ENCODE measurements around the gene PI4K2B. TPM values are rescaled to one million over a fixed set of nuclear protein-coding genes. Genes with fewer than 3 reads are reported as not detected.

Gene PI4K2B
- polyA plus RNA-seq, 1 experiment = 11.8 TPM

DNA sequence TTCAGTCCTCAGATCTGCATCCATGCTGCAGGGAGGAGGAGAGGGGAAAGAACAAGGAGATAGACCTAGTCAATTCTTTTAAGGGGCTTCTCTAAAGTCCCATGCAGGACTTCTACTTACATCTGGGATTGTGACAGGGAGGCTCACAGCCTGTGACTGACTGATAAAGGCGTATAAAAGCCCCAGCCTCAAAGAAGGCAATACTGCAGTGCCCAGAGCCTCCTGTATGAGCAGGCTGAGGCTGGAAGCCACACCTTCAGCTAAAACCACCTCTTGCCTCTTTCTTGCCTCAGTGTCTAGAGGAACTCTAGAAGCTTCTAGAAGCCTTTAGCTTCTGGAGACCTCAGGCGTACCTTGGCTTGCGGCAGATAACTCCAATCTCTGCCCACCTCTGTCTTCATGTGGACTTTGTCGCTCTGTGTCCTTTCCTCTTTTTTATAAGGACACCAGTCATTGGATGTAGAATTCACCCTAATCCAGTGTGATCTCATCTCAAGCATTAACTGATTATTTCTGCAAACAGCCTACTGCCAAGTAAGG, 72.8 kb downstream of the PI4K2B start:
- no peak for DNase-seq (ENCODE audit: low read depth, low spot score)
- no peaks in the 10 kb centered on the region for H3K27me3 ChIP-seq (ENCODE audit: control insufficient read depth, insufficient read depth, low read length)
- no peak overlapping the region for H3K4me3 ChIP-seq (ENCODE audit: low read depth, low read length)
- CTCF ChIA-PET = no interaction called here
- H3K9me3 ChIP-seq (ENCODE audit: control insufficient read depth, insufficient read depth, low read length) = no peaks in the 10 kb centered on the region
- TF ChIP-seq, protein P1, sequence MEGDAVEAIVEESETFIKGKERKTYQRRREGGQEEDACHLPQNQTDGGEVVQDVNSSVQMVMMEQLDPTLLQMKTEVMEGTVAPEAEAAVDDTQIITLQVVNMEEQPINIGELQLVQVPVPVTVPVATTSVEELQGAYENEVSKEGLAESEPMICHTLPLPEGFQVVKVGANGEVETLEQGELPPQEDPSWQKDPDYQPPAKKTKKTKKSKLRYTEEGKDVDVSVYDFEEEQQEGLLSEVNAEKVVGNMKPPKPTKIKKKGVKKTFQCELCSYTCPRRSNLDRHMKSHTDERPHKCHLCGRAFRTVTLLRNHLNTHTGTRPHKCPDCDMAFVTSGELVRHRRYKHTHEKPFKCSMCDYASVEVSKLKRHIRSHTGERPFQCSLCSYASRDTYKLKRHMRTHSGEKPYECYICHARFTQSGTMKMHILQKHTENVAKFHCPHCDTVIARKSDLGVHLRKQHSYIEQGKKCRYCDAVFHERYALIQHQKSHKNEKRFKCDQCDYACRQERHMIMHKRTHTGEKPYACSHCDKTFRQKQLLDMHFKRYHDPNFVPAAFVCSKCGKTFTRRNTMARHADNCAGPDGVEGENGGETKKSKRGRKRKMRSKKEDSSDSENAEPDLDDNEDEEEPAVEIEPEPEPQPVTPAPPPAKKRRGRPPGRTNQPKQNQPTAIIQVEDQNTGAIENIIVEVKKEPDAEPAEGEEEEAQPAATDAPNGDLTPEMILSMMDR (IDR thresholded peaks at IDR 0.05; ENCODE audit: low read depth, low read length) = no peak
- POLR2A ChIA-PET = interaction anchor here (1.3 kb wide), 1 partner anchor 14 kb away, joined by 3 read pairs; no protein-coding TSS in a partner anchor
- H3K27ac ChIP-seq (ENCODE audit: low read depth, low read length) = no peak overlapping the region

DNA sequence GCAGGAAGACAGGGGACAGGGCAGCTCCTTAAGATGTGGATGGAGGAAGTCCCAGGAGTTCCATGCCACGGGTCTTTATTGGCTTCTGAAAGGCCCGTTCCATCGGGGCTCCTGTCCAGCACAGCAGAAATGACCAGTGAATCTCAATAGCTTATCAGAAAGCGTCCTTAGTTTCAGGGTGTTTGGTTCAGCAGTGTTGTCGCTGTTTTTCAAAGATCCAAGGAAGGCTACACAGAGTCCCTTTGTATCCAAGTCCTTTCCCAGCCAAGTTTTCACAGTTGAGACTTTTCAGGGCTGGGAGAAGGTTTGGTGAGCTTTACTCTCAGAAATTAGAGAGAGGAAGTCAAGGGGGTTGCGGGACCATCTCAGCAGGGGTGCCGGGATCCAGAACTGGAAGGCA, 73.8 kb downstream of the PI4K2B start:
- DNase-seq (ENCODE audit: low read depth, low spot score) = no peak
- POLR2A ChIA-PET = interaction anchor here (1.3 kb wide), 1 partner anchor 13 kb away, joined by 3 read pairs; no protein-coding TSS in a partner anchor
- TF ChIP-seq, protein P1 (IDR thresholded peaks at IDR 0.05; ENCODE audit: low read depth, low read length) = no peak
- H3K27me3 ChIP-seq (ENCODE audit: control insufficient read depth, insufficient read depth, low read length) = no peaks in the 10 kb centered on the region
- H3K9me3 ChIP-seq (ENCODE audit: control insufficient read depth, insufficient read depth, low read length) = no peaks in the 10 kb centered on the region
- H3K4me3 ChIP-seq (ENCODE audit: low read depth, low read length) = no peak overlapping the region
- H3K27ac ChIP-seq (ENCODE audit: low read depth, low read length) = no peak overlapping the region
- CTCF ChIA-PET = interaction anchor here (0.7 kb wide), 1 partner anchor 127 kb away, joined by 4 read pairs; no protein-coding TSS in a partner anchor

DNA sequence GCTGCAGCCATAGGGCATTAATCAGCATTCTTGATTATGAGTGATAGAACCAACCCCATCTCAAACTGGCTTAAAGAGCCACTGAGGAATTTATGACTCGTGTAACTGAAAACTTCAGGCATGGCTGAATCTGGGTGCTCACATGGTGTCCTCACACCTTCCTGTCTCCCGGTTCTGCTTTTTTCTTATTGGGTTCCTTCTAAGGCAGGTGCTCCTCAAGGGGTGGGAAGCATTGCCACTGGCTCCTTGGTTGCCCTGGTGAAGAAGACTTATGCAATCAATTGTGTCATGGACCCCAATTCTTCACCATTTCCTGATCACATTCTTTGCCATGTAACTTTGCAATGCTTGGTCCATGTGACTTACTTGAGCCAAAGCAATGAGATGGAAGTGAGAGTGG, 74.5 kb downstream of the PI4K2B start:
- H3K9me3 ChIP-seq (ENCODE audit: control insufficient read depth, insufficient read depth, low read length) = no peaks in the 10 kb centered on the region
- H3K27ac ChIP-seq (ENCODE audit: low read depth, low read length) = no peak overlapping the region
- CTCF ChIA-PET = no interaction called here
- TF ChIP-seq, protein P1 (IDR thresholded peaks at IDR 0.05; ENCODE audit: low read depth, low read length) = no peak
- H3K27me3 ChIP-seq (ENCODE audit: control insufficient read depth, insufficient read depth, low read length) = no peaks in the 10 kb centered on the region
- no peak overlapping the region for H3K4me3 ChIP-seq (ENCODE audit: low read depth, low read length)
- no peak for DNase-seq (ENCODE audit: low read depth, low spot score)
- POLR2A ChIA-PET = no interaction called here

DNA sequence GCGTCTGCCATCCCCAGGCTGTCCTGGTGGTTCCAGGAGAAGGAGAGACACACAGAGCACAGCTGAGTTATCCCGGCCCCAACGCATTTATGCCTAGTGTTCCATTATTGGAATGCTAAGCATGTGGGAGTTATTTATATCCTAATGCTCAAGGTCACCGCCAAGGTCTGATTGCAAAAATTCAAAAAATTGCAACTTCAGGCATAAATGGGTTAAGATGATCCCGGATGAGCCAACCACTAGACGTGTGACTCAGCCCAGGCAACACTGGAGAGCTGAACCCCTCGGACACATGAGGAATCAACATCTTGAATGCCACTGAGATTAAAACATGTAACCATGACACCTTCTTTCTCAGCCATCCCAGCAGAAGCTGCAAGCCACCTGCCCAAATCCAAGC, 74.9 kb downstream of the PI4K2B start:
- no peaks in the 10 kb centered on the region for H3K9me3 ChIP-seq (ENCODE audit: control insufficient read depth, insufficient read depth, low read length)
- H3K27me3 ChIP-seq (ENCODE audit: control insufficient read depth, insufficient read depth, low read length) = no peaks in the 10 kb centered on the region
- no peak overlapping the region for H3K27ac ChIP-seq (ENCODE audit: low read depth, low read length)
- DNase-seq (ENCODE audit: low read depth, low spot score) = no peak
- ChIA-PET POLR2A (no interaction called here), CTCF (no interaction called here)
- TF ChIP-seq, protein P1 (IDR thresholded peaks at IDR 0.05; ENCODE audit: low read depth, low read length) = no peak
- no peak overlapping the region for H3K4me3 ChIP-seq (ENCODE audit: low read depth, low read length)

DNA sequence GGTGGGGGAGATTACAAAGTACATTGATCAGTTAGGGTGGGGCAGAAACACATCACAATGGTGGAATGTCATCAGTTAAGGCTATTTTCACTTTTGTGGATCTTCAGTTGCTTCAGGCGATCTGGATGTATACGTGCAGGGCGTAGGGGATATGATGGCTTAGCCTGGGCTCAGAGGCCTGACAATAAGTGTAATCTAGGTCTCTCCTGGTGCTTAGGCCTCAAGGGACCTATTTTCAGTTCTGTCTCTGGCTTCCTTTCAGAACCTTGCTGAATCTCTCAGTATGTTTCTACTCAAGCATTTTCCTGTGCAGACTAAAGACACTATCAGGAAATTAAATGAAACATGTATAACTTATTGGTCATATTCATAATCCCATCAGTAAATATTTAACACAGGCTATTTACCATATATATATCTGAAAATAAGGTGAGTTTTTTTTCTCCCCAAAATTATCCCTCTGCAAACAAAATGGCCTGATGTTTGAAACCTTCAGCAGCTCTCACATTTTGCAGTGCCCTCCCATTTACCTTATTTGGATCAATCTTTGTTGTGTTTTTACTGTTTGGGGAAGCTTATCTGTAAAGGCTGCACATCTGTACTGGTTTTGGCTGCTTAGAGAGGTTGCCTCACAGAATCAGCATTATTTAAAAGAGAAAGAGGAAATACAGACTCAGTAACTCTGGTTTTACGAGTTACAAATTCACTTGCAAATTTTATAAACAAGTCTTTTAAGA, 76.4 kb downstream of the PI4K2B start:
- DNase-seq (ENCODE audit: low read depth, low spot score) = no peak
- POLR2A ChIA-PET = no interaction called here
- Histone ChIP-seq H3K27ac (ENCODE audit: low read depth, low read length) (no peak overlapping the region), H3K4me3 (ENCODE audit: low read depth, low read length) (no peak overlapping the region), H3K9me3 (ENCODE audit: control insufficient read depth, insufficient read depth, low read length) (no peaks in the 10 kb centered on the region), H3K27me3 (ENCODE audit: control insufficient read depth, insufficient read depth, low read length) (no peaks in the 10 kb centered on the region)
- CTCF ChIA-PET = interaction anchor here (0.6 to 1.2 kb wide), 4 partner anchors 12 to 1031 kb away, joined by 3 to 5 read pairs (median 3); no protein-coding TSS in a partner anchor
- TF ChIP-seq, protein P1 (IDR thresholded peaks at IDR 0.05; ENCODE audit: low read depth, low read length) = no peak
